RWPE1 (cell line): ENCODE data around the gene MVD.

ENCODE experiments used
- CTCF ChIA-PET: fragments of 350-600 bp; sonication (Branson Sonifier 250); formaldehyde crosslinking; extraction: SDS; loops from one replicate; lab custom pipeline; 2021; lab: Yijun Ruan, JAX
- POLR2A ChIA-PET: fragments of 400-600 bp; formaldehyde crosslinking; extraction: SDS; loops from one replicate; lab custom pipeline; 2020; ENCODE audit warnings: antibody characterized with exemption; ENCODE audit not compliant: low non-redundant PET; lab: Yijun Ruan, JAX
- DNase-seq: peaks from one replicate; pipeline ENCODE4 v3.0.0; 2012; ENCODE audit warnings: low spot score
- H3K27ac ChIP-seq: fragments of 450-650 bp; 2 replicates; pipeline ENCODE4 v1.5.1; 2017
- TF ChIP-seq, protein P1 (sequence below): fragments of 450-650 bp; conservative IDR thresholded peaks from 2 replicates; pipeline ENCODE4 v1.5.1; 2017; ENCODE audit warnings: low read depth, mild to moderate bottlenecking

The MVD gene

DNA sequence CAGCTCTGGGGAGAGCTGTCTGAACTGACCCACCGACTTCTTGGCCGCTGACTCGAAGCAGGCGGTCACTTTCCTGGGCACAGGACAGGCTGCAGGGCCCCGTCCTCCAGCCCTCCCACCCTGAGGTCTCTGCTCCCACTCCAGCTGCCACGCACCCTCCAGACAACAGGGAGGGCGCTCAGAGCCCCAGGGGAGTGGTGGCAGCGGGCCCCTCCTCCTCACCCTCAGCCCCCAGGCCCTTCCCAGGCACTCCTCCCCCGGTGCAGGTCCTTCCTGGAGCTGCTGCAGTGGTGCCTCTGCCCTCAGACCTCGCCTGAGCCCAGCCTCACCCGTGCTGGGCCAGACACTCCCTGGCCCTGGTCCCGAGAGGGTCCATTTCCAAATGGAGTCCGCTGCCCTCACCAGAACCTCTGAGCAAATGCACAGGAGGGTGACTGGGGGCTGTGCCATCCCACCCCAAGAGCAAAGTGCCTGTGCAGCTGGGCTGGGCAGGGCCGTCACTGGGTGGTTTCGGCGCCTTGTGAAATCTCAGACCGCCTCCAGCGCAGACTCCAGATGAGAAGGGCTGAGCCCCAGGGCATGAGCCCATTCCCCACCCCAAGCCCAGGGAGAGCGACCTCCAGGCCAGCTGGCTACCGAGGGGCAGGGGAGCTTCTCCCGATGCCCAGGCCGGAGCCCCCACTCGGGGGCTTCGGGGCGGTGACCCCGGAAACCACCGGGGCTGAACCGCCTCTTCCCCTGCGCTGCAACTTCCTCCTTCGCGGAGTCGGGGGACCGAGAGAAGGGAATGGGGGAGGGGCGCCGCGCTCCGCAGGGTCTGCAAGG is 12.8 kb downstream of the MVD start:
- CTCF ChIA-PET: interaction anchor here (0.6 to 1.1 kb wide), 3 partner anchors 17 to 722 kb away, joined by 3 to 6 read pairs (median 4); no protein-coding TSS in a partner anchor
- H3K27ac ChIP-seq: peak overlapping the region; percentile 71
- DNase-seq: no peak
- POLR2A ChIA-PET: no interaction called here
- TF ChIP-seq, protein P1, sequence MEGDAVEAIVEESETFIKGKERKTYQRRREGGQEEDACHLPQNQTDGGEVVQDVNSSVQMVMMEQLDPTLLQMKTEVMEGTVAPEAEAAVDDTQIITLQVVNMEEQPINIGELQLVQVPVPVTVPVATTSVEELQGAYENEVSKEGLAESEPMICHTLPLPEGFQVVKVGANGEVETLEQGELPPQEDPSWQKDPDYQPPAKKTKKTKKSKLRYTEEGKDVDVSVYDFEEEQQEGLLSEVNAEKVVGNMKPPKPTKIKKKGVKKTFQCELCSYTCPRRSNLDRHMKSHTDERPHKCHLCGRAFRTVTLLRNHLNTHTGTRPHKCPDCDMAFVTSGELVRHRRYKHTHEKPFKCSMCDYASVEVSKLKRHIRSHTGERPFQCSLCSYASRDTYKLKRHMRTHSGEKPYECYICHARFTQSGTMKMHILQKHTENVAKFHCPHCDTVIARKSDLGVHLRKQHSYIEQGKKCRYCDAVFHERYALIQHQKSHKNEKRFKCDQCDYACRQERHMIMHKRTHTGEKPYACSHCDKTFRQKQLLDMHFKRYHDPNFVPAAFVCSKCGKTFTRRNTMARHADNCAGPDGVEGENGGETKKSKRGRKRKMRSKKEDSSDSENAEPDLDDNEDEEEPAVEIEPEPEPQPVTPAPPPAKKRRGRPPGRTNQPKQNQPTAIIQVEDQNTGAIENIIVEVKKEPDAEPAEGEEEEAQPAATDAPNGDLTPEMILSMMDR: no peak

DNA sequence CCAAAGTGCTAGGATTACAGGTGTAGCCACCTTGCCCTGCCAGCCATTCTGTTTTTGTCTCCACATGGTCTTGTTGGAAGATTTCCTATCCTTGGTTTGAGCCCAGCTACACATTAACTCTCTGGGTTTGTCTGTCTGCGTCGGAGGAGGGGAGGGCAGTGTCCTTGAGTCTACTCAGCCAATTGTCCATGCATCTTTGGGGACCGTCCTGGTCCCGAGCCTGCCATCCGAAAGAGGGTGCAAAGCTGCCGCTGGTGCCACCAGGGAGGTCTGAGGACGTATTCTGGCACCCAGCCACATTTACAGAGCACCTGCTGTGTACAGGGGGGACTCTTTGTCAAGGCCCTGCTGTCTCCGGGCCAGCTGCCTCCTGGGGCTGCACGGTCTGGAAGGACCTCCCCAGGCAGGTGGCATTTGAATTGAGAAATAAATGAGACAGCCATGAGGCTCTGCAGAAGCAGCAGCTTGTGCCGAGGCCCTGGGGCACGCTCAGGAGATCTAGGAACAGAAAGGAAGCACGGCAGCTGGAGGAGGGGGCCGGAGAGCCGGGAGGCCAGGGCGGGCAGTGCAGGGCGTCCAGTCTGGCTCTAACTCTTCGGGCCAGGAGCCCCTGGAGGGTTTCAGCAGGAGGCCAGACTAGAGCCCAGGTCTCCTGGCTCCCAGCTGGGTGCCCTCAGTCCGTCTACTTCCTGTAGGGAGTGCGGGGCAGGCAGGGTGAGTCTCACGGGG is 13.5 kb downstream of the MVD start:
- DNase-seq: no peak
- TF ChIP-seq, protein P1: no peak
- peak overlapping the region; percentile 71 for H3K27ac ChIP-seq
- ChIA-PET CTCF (interaction anchor here (0.6 to 1.1 kb wide), 4 partner anchors 9 to 891 kb away, joined by 3 to 6 read pairs (median 3); no protein-coding TSS in a partner anchor), POLR2A (no interaction called here)

DNA sequence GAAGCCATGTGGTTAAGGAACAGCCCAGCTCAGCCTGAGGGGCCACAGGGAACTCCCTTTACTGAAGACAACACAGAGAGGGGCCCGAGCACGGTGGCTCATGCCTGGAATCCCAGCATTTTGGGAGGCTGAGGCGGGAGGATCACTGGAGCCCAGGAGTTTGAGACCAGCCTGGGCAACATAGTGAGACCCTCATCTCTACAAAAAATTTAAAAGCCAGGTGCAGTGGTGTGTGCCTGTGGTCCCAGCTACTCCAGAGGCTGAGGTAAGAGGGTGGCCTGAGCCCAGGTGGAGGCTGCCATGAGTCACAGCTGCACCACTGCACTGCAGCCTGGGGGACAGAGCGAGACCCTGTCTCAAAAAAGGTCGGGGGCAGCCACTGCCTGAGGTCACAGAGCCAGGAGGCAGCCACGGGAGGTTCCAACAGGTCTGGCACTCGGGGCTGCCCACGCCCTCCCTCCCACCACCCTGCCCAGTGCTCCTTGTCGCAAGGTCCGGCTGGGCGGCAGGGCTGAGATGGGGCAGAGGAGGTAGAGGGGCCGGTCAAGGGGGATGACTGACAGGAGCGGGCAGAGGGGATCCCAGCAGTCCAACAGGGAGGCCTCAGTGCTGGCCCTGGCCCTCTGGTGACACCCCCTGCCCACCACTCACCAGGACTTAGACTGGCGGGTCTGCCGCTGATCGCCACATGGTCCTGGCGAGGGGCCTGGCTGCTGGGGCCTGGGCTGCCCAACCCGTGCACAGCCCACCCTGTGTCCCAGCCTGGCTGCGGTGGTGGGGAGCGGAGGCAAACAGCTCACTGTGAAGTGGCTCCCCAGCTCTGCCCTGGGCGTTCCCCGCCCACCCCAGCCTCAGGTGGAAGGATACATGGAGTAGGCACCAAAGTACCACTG is 15.5 kb downstream of the MVD start:
- TF ChIP-seq, protein P1: no peak
- no peak overlapping the region for H3K27ac ChIP-seq
- ChIA-PET POLR2A (no interaction called here), CTCF (no interaction called here)
- no peak for DNase-seq

DNA sequence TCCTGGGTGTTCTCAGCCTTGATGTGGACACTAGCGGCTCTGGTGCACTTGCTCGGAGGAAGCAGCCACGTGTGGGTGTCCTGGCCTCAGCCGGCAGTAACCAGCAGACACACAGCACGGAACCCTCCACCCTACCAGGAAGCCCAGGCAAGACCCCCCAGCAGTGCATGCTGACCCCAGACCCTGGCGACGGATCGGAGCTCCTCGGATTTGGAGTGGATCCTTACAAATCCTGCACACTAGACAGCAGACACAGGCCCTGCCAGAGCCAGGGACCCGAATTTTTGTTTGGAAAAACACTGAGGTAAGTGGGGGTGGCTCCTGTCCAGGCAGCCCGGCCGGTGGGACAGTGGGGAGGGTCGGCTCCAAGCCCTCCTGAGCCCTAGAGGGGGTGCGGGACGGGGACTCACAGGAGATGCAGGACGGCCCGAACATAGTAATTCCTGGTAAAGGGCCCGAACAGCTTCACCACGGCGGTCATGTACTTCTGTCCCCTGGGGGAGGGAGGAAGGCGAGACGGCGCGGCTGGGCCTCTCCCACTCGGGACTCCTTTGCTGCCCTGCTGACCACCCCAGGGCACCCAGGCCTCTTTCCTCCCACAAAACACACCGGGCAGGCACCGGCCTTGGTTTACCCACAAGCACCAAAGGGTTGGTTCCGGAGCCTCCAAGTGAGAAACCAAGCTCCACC is 16.4 kb downstream of the MVD start:
- POLR2A ChIA-PET: no interaction called here
- CTCF ChIA-PET: no interaction called here
- TF ChIP-seq, protein P1: no peak
- DNase-seq: no peak
- H3K27ac ChIP-seq: no peak overlapping the region

DNA sequence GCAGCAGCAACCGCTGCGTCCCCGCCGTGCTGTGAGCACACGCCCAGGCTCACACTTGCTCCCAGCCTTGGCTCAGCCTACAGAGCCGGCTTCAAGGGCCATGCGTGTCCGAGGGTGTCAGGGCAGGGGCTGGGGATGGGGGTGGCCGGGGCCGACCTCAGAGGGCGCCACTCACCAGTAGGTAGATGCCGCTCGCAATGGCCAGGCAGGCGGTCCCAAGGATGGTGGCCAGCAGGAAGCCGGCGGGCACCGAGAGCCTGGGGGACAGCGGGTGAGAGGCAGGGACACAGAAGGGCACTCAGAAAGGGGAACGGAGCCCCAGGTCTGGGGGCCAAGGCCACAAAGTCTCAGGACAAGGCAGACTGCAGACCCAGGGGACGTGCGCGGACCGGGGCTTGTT is 16.9 kb downstream of the MVD start:
- POLR2A ChIA-PET: no interaction called here
- DNase-seq: no peak
- CTCF ChIA-PET: no interaction called here
- TF ChIP-seq, protein P1: no peak
- no peak overlapping the region for H3K27ac ChIP-seq
